Neuronal stem cell (in vitro differentiated cells): ENCODE data around the gene ERC2.
"Not testable (repeated sequence)": the region's sequence is repeated elsewhere in the genome, so short reads cannot be mapped to it uniquely, and the experiment has no call there.

ENCODE experiments used
- DNase-seq: peaks from one replicate; pipeline ENCODE4 v3.0.0-alpha.2; 2013; ENCODE audit warnings: low spot score
- H2AFZ ChIP-seq: one replicate; pipeline ENCODE4 v1.6.1; 2013; ENCODE audit warnings: mild to moderate bottlenecking, low read length, inconsistent platforms
- H2AK5ac ChIP-seq: 2 replicates; pipeline ENCODE4 v1.6.1; 2013; ENCODE audit warnings: low read depth, mild to moderate bottlenecking, inconsistent platforms, low read length, moderate library complexity, mixed read lengths
- H2BK120ac ChIP-seq: 2 replicates; pipeline ENCODE4 v1.6.1; 2013; ENCODE audit warnings: low read depth, mild to moderate bottlenecking, inconsistent platforms, low read length, moderate library complexity, mixed read lengths
- H2BK12ac ChIP-seq: one replicate; pipeline ENCODE4 v1.6.1; 2013; ENCODE audit warnings: low read length, inconsistent platforms
- H2BK15ac ChIP-seq: 2 replicates; pipeline ENCODE4 v1.6.1; 2013; ENCODE audit warnings: mild to moderate bottlenecking, low read length, inconsistent platforms, mixed read lengths
- H2BK5ac ChIP-seq: one replicate; pipeline ENCODE4 v1.6.1; 2013; ENCODE audit warnings: inconsistent platforms, mild to moderate bottlenecking, low read length, moderate library complexity
- H3K14ac ChIP-seq: one replicate; pipeline ENCODE4 v1.6.1; 2013; ENCODE audit warnings: low read length, inconsistent platforms
- H3K18ac ChIP-seq: 2 replicates; pipeline ENCODE4 v1.6.1; 2013; ENCODE audit warnings: low read length, inconsistent platforms
- H3K23ac ChIP-seq: 2 replicates; pipeline ENCODE4 v1.6.1; 2013; ENCODE audit warnings: low read depth, mild to moderate bottlenecking, mixed read lengths, low read length, inconsistent platforms; ENCODE audit not compliant: poor library complexity
- H3K27ac ChIP-seq: replicated peaks from 3 replicates; pipeline ENCODE4 v1.5.1; 2013; ENCODE audit warnings: low read length, inconsistent platforms
- H3K27me3 ChIP-seq, 3 experiments: 2 replicates each; pipeline ENCODE4 v1.6.1; 2013; ENCODE audit warnings: low read length in 3 of 3, mild to moderate bottlenecking in 2 of 3, inconsistent platforms in 1 of 3, low read depth in 1 of 3, mixed read lengths in 1 of 3, moderate library complexity in 1 of 3; ENCODE audit not compliant: control insufficient read depth in 3 of 3, insufficient read depth in 3 of 3
- H3K36me3 ChIP-seq, 2 donors: replicated peaks in 1 of 2; 2 replicates each; pipeline ENCODE4 v1.6.1; 2013; ENCODE audit warnings: low read length in 2 of 2; ENCODE audit not compliant: control insufficient read depth in 2 of 2, insufficient read depth in 2 of 2
- H3K4ac ChIP-seq: 2 replicates; pipeline ENCODE4 v1.6.1; 2013; ENCODE audit warnings: inconsistent platforms, mild to moderate bottlenecking, low read length, moderate library complexity
- H3K4me1 ChIP-seq, 2 donors: 1 replicate in 1 of 2; 2 replicates in 1 of 2; pipeline ENCODE4 v1.6.1; 2013; ENCODE audit warnings: low read length in 2 of 2, low read depth in 1 of 2; ENCODE audit not compliant: control insufficient read depth in 2 of 2, insufficient read depth in 1 of 2
- H3K4me2 ChIP-seq: one replicate; pipeline ENCODE4 v1.6.1; 2013; ENCODE audit warnings: mild to moderate bottlenecking, low read length, inconsistent platforms; ENCODE audit not compliant: insufficient read depth, poor library complexity, severe bottlenecking
- H3K4me3 ChIP-seq, 2 donors: 2 replicates each; pipeline ENCODE4 v1.5.1; 2013; ENCODE audit warnings: low read length in 2 of 2, mild to moderate bottlenecking in 2 of 2, inconsistent platforms in 1 of 2, moderate library complexity in 1 of 2
- H3K79me1 ChIP-seq: one replicate; pipeline ENCODE4 v1.6.1; 2013; ENCODE audit warnings: low read depth, mild to moderate bottlenecking, inconsistent platforms, low read length, moderate library complexity
- H3K9ac ChIP-seq: one replicate; pipeline ENCODE4 v1.6.1; 2013; ENCODE audit warnings: mild to moderate bottlenecking, low read depth, low read length, inconsistent platforms; ENCODE audit not compliant: poor library complexity
- H3K9me3 ChIP-seq, 2 donors: replicated peaks in 1 of 2; 2 replicates each; pipeline versions ENCODE3 to v1.6.1; 2013; ENCODE audit warnings: low read length in 2 of 2, mild to moderate bottlenecking in 2 of 2, inconsistent platforms in 1 of 2, low read depth in 1 of 2, mixed read lengths in 1 of 2, moderate library complexity in 1 of 2; ENCODE audit not compliant: control insufficient read depth in 2 of 2, insufficient read depth in 1 of 2
- H4K8ac ChIP-seq: one replicate; pipeline ENCODE4 v1.6.1; 2013; ENCODE audit warnings: low read depth, mild to moderate bottlenecking, inconsistent platforms, low read length, moderate library complexity
- H4K91ac ChIP-seq: one replicate; pipeline ENCODE4 v1.6.1; 2013; ENCODE audit warnings: low read length, low read depth, mild to moderate bottlenecking, inconsistent platforms; ENCODE audit not compliant: poor library complexity
- WGBS, 2 donors: extraction: QIAGEN DNeasy Blood & Tissue Kit; methylation state at CpG; one replicate each; pipeline ENCODE4 v1.1.7; 2013; ENCODE audit warnings: missing lambda C conversion rate in 2 of 2, mixed read lengths in 1 of 2; ENCODE audit not compliant: insufficient read length in 2 of 2, insufficient replicate concordance in 1 of 2; ENCODE audit errors: extremely low coverage in 2 of 2; 5-methylcytosine and 5-hydroxymethylcytosine counted together

The ERC2 gene

GRCh38 chr3:55505776-55506175 lies 962.5 kb downstream of the ERC2 start:
- Histone ChIP-seq H3K36me3 (no peaks in the 10 kb centered on the region), H2BK12ac (no peak overlapping the region), H3K18ac (no peak overlapping the region), H2AK5ac (no peak overlapping the region), H2BK120ac (no peak overlapping the region), H3K14ac (no peak overlapping the region), H3K4me2 (no peak overlapping the region), H2AFZ (no peak overlapping the region), H3K4me1 (peaks cover 0 to 2% of the 10 kb centered on the region in 2 donors), H3K4me3 (no peak overlapping the region), H4K91ac (no peak overlapping the region), H3K27ac (no peak overlapping the region), H2BK15ac (no peak overlapping the region), H3K23ac (no peak overlapping the region), H3K9ac (no peak overlapping the region), H3K9me3 (no peaks in the 10 kb centered on the region), H3K79me1 (no peaks in the 10 kb centered on the region), H3K27me3 (no peaks in the 10 kb centered on the region), H4K8ac (no peak overlapping the region), H3K4ac (no peak overlapping the region), H2BK5ac (no peak overlapping the region)
- no CpG with 5 or more reads among the region's 4 CpGs for WGBS, 2 donors
- no peak for DNase-seq

DNA sequence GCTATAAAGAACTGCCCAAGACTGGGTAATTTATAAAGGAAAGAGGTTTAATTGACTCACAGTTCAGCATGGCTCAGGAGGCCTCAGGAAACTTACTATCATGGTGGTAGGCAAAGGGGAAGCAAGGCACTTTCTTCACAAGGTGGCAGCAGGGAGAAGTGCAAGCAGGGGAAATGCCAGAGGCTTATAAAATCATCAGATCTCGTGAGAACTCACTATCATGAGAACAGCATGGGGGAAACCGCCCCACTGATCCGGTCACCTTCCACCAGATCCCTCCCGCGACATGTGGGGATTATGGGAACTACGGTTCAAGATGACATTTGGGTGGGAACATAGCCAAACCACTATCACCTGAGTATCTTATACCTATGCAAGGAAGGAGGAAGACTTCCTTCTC lies 963.2 kb downstream of the ERC2 start:
- DNase-seq, H3K79me1 ChIP-seq, H2BK120ac ChIP-seq, H3K4me1 ChIP-seq, H4K91ac ChIP-seq, H3K9ac ChIP-seq, H2BK5ac ChIP-seq, H3K4ac ChIP-seq, H2AK5ac ChIP-seq, H2BK12ac ChIP-seq, H3K14ac ChIP-seq, H3K27ac ChIP-seq, H2BK15ac ChIP-seq, H3K9me3 ChIP-seq, H4K8ac ChIP-seq, H3K23ac ChIP-seq, H3K18ac ChIP-seq, H3K27me3 ChIP-seq, H2AFZ ChIP-seq, H3K4me3 ChIP-seq, H3K36me3 ChIP-seq, H3K4me2 ChIP-seq: not testable (repeated sequence)
- no CpG with 5 or more reads among the region's 6 CpGs for WGBS, 2 donors

GRCh38 chr3:55501905-55502304 lies 966.4 kb downstream of the ERC2 start:
- no peak for DNase-seq
- no peaks in the 10 kb centered on the region for H3K79me1 ChIP-seq
- H3K9me3 ChIP-seq = no peaks in the 10 kb centered on the region
- no peak overlapping the region for H3K14ac ChIP-seq
- H3K23ac ChIP-seq = no peak overlapping the region
- H2BK120ac ChIP-seq = no peak overlapping the region
- H2AFZ ChIP-seq = no peak overlapping the region
- H3K36me3 ChIP-seq = no peaks in the 10 kb centered on the region
- no peak overlapping the region for H3K27ac ChIP-seq
- H4K8ac ChIP-seq = no peak overlapping the region
- H4K91ac ChIP-seq = no peak overlapping the region
- H3K4me1 ChIP-seq = peaks cover 0 to 2% of the 10 kb centered on the region in 2 donors
- no peak overlapping the region for H3K4me2 ChIP-seq
- no peak overlapping the region for H2AK5ac ChIP-seq
- no peak overlapping the region for H3K18ac ChIP-seq
- WGBS, 2 donors = no CpG with 5 or more reads among the region's 3 CpGs
- no peak overlapping the region for H2BK5ac ChIP-seq
- no peak overlapping the region for H3K9ac ChIP-seq
- no peak overlapping the region for H2BK15ac ChIP-seq
- H3K27me3 ChIP-seq = no peaks in the 10 kb centered on the region
- H2BK12ac ChIP-seq = no peak overlapping the region
- no peak overlapping the region for H3K4me3 ChIP-seq
- no peak overlapping the region for H3K4ac ChIP-seq

GRCh38 chr3:55500555-55501330 lies 967.5 kb downstream of the ERC2 start:
- Histone ChIP-seq H3K4me3 (no peak overlapping the region), H3K27ac (no peak overlapping the region), H3K36me3 (no peaks in the 10 kb centered on the region), H3K18ac (no peak overlapping the region), H2BK120ac (no peak overlapping the region), H3K4me2 (no peak overlapping the region), H3K27me3 (no peaks in the 10 kb centered on the region), H2AFZ (no peak overlapping the region), H3K14ac (no peak overlapping the region), H3K9me3 (no peaks in the 10 kb centered on the region), H3K4me1 (peaks cover 0 to 2% of the 10 kb centered on the region in 2 donors), H2BK12ac (no peak overlapping the region), H3K23ac (no peak overlapping the region), H2AK5ac (no peak overlapping the region), H3K9ac (no peak overlapping the region), H2BK5ac (no peak overlapping the region), H2BK15ac (no peak overlapping the region), H3K4ac (no peak overlapping the region), H4K91ac (no peak overlapping the region), H4K8ac (no peak overlapping the region), H3K79me1 (no peaks in the 10 kb centered on the region)
- no peak for DNase-seq
- no CpG with 5 or more reads among the region's 5 CpGs for WGBS, 2 donors
